ENCODE measurements around the gene DUS3L. TPM values are rescaled to one million over a fixed set of nuclear protein-coding genes. Genes with fewer than 3 reads are reported as not detected.

DUS3L gene
- total and polyA plus RNA-seq, 2 of the 8 experiments (the other 6 are each of a cell fraction or from before 2014, with no cell fraction given), result 37.6 to 39.1 TPM

DNA sequence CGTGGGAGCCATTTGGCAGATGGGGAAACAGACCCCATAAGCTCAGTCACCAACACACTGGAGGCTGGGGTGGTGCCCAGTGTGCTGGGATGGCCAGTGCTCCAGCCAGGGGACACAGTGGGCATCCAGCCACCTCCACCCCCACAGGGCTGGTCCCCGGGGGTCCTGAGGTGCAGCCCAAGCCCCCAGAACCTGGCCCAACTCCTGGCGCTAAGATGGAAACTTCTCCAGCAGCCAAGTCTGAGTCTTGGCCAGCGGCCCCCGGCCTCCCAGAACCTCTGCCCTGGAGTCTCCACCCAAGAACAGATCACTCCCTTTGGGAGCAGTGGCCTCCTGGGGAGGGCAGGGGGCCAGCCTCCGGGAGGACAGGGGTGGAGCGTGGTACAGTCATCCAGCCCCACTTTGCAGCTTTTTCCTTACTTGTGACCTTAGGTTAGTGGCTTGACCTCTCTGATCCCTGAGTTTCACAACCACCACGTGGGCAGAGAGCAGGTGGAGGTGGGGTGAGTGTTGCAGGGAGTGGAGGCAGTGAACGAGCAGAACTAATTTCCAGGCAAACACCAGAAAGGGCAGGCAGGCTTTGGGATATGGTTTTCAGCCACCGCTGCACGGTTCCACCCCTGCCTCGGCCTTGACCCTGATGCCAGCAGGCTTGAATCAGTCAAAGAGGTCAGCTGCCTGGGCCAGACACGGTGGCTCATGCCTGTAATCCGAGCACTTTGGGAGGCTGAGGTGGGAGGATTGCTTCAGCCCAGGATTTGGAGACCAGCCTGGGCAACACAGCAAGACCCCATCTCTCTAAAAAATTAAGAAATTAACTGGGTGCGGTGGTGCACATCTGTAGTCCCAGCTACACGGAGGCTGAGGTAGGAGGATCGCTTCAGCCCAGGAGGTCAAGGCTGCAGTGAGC lies 9.7 kb upstream of the DUS3L start:
- H3K79me1 ChIP-seq (ENCODE audit: low read depth, low read length), result no peaks in the 10 kb centered on the region
- no peak overlapping the region for H2BK20ac ChIP-seq (ENCODE audit: low read length)
- DNase-seq (ENCODE audit: low read depth in 1 of 2, low spot score in 2 of 2), result no peak
- H4K20me1 ChIP-seq (replicated peaks in 1 of 2; ENCODE audit: control insufficient read depth in 1 of 2, insufficient read depth in 2 of 2, low read length in 2 of 2), result peaks cover 0 to 3% of the 10 kb centered on the region in 2 experiments
- H2AFZ ChIP-seq (ENCODE audit: low read length), result no peak overlapping the region
- H3K9ac ChIP-seq (replicated peaks in 1 of 4; ENCODE audit: extremely low read depth in 1 of 4, low read depth in 3 of 4, low read length in 3 of 4), result no peak overlapping the region
- H4K5ac ChIP-seq (ENCODE audit: insufficient read length, low read depth, low read length), result no peak overlapping the region
- H3K36me3 ChIP-seq (ENCODE audit: control insufficient read depth in 2 of 4, insufficient read depth in 4 of 4, low read length in 3 of 4), result no peaks in the 10 kb centered on the region
- FAIRE-seq, result no peak
- H3K56ac ChIP-seq (replicated peaks; ENCODE audit: insufficient read length, low read depth, low read length), result no peak overlapping the region
- ChIA-PET POLR2A (ENCODE audit: partially characterized antibody) (interaction anchor here (1.0 to 3.0 kb wide), 5 partner anchors 9 to 109 kb away, joined by 3 to 12 read pairs (median 5); partner anchors contain the start of gene DUS3L), CTCF (ENCODE audit: partially characterized antibody) (interaction anchor here (0.9 to 1.6 kb wide), 3 partner anchors 90 to 218 kb away, joined by 3 to 6 read pairs (median 5); partner anchors contain the start of gene RPL36)
- no peak overlapping the region for H2BK5ac ChIP-seq (ENCODE audit: low read depth, low read length)
- H3K23me2 ChIP-seq (ENCODE audit: low read depth, low read length), result peaks cover 6% of the 10 kb centered on the region
- H3K4ac ChIP-seq (replicated peaks; ENCODE audit: insufficient read length, low read depth, low read length), result no peak overlapping the region
- H2BK15ac ChIP-seq (ENCODE audit: low read length), result no peak overlapping the region
- peaks cover 0 to 13% (median 7%) of the 10 kb centered on the region in 4 experiments; a peak in 5 of 7 replicates for H3K4me1 ChIP-seq (replicated peaks in 1 of 4; ENCODE audit: control insufficient read depth in 3 of 4, insufficient read depth in 4 of 4, low read length in 3 of 4)
- no peaks in the 10 kb centered on the region for H3K9me3 ChIP-seq (ENCODE audit: insufficient read depth in 2 of 2, low read depth in 1 of 2, low read length in 1 of 2)
- WGBS, 2 experiments (ENCODE audit: extremely low coverage in 1 of 2, insufficient coverage in 1 of 2, insufficient read length in 1 of 2, insufficient replicate concordance in 2 of 2, low coverage in 1 of 2, low lambda C conversion rate in 2 of 2, missing lambda C conversion rate in 1 of 2), result 88% methylated on average over 15 of the region's 17 CpGs; no CpG with 5 or more reads in 1 of the 2 experiments
- no peak overlapping the region for H4K8ac ChIP-seq (ENCODE audit: extremely low read depth, insufficient read depth, low read length)
- H2AK5ac ChIP-seq (ENCODE audit: low read depth, low read length), result no peak overlapping the region
- H3K27ac ChIP-seq (ENCODE audit: low read depth, low read length), result no peak overlapping the region
- H3K27me3 ChIP-seq (replicated peaks in 1 of 4; ENCODE audit: control insufficient read depth in 3 of 4, extremely low read depth in 1 of 4, insufficient read depth in 3 of 4, low read length in 3 of 4), result peaks cover 2 to 16% (median 8%) of the 10 kb centered on the region in 4 experiments; a peak in 6 of 7 replicates
- H3K18ac ChIP-seq (ENCODE audit: extremely low read depth, low read length), result no peak overlapping the region; the same call in 1 of the 2 replicates
- H3K23ac ChIP-seq (ENCODE audit: insufficient read length), result no peak overlapping the region
- H3K4me2 ChIP-seq (ENCODE audit: insufficient read depth in 1 of 2, low read depth in 2 of 2, low read length in 2 of 2), result no peak overlapping the region
- H2BK120ac ChIP-seq (replicated peaks; ENCODE audit: low read depth, low read length), result no peak overlapping the region
- H3K4me3 ChIP-seq (ENCODE audit: extremely low read depth in 1 of 4, insufficient read depth in 2 of 4, low read depth in 3 of 4, low read length in 4 of 4), result no peak overlapping the region
- no peaks in the 10 kb centered on the region for H3K79me2 ChIP-seq (ENCODE audit: control insufficient read depth in 1 of 2, insufficient read depth in 2 of 2, low read length in 2 of 2)
- no peak overlapping the region for H2BK12ac ChIP-seq (ENCODE audit: low read depth, low read length)
- no peak overlapping the region for H3K14ac ChIP-seq (ENCODE audit: insufficient read length)
- H4K91ac ChIP-seq (replicated peaks; ENCODE audit: insufficient read length, low read length), result no peak overlapping the region
- TF ChIP-seq PHF8 (conservative IDR thresholded peaks at IDR 0.05; ENCODE audit: low read depth, low read length), result no peak
- no peak for TF ChIP-seq TAF7 (optimal IDR thresholded peaks at IDR 0.05; ENCODE audit: borderline replicate concordance, low read depth, low read length)
- TF ChIP-seq YY1 (IDR thresholded peaks at IDR 0.05; ENCODE audit: low read depth, low read length), result no peak
- TF ChIP-seq GTF2F1 (IDR thresholded peaks at IDR 0.05; ENCODE audit: borderline replicate concordance, low read depth, low read length), result no peak
- TF ChIP-seq KDM1A (IDR thresholded peaks at IDR 0.05; ENCODE audit: borderline replicate concordance, low read length), result no peak
- TF ChIP-seq, protein P1, sequence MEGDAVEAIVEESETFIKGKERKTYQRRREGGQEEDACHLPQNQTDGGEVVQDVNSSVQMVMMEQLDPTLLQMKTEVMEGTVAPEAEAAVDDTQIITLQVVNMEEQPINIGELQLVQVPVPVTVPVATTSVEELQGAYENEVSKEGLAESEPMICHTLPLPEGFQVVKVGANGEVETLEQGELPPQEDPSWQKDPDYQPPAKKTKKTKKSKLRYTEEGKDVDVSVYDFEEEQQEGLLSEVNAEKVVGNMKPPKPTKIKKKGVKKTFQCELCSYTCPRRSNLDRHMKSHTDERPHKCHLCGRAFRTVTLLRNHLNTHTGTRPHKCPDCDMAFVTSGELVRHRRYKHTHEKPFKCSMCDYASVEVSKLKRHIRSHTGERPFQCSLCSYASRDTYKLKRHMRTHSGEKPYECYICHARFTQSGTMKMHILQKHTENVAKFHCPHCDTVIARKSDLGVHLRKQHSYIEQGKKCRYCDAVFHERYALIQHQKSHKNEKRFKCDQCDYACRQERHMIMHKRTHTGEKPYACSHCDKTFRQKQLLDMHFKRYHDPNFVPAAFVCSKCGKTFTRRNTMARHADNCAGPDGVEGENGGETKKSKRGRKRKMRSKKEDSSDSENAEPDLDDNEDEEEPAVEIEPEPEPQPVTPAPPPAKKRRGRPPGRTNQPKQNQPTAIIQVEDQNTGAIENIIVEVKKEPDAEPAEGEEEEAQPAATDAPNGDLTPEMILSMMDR (IDR thresholded peaks at IDR 0.05; ENCODE audit: control extremely low read depth in 1 of 3, insufficient read depth in 1 of 3, low read depth in 1 of 3, low read length in 3 of 3), result no peak
- TF ChIP-seq GABPA (IDR thresholded peaks at IDR 0.05; ENCODE audit: borderline replicate concordance, insufficient read depth, low read length), result no peak
